ENCODE measurements around the gene LCLAT1. TPM values are rescaled to one million over a fixed set of nuclear protein-coding genes. Genes with fewer than 3 reads are reported as not detected.

Gene LCLAT1
- total RNA-seq, 1 donor: 14.6 TPM

DNA sequence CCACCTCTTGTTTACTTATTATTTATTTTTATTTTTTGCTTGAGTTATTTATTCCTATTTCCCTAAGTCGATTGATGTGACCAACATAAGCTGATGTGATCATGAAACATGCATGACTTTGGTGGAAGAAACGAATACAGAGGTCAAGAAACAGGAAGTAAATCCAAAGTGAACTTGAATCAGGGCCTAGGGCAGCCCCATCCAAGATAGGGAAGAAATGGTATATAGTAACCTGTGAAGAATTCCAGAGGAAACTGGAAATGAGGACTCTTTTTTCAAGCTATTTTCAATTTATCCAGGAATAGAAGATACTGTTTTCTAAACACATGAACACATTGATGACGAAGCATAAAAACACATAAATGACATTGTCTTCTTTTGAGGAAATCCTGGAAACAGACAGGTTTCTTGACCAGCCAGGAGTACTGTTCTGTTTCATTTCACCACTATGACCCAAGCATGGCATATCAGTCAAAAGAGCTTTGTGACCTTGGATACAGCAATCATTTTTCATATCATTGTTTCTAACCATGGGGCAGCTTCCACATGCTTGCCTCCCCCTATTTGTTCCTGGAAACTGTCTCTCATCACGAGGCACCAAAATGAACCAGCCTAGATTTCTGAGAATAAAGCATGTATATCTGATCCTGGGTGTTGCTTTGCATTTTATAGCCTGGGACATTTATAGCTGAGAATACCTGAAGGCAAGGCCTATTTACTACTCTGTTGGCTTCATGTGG lies 9.1 kb upstream of the LCLAT1 start:
- no peak overlapping the region for H3K4me3 ChIP-seq (ENCODE audit: low read length)
- no peaks in the 10 kb centered on the region for H3K27me3 ChIP-seq (ENCODE audit: insufficient read depth, low read length)
- peaks cover 3% of the 10 kb centered on the region for H3K4me1 ChIP-seq (ENCODE audit: insufficient read depth, low read length)
- H3K9me3 ChIP-seq (ENCODE audit: low read depth, low read length): no peaks in the 10 kb centered on the region

DNA sequence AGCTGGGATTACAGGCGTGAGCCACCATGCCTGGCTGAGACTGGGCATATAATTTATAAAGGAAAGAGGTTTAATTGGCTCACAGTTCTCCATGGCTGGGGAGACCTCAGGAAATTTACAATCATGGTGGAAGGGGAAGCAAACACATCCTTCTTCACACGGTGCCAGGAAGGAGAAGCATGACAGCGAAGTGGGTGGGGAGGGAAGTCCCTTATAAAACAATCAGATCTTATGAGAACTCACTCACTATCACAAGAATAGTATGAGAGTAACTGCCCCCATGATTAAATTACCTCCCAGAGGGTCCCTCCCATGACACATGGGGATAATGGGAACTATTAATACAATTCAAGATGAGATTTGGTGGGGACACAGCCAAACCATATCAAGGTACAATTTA lies 7.8 kb upstream of the LCLAT1 start:
- H3K4me3 ChIP-seq (ENCODE audit: low read length): no peak overlapping the region
- peaks cover 7% of the 10 kb centered on the region for H3K4me1 ChIP-seq (ENCODE audit: insufficient read depth, low read length)
- no peaks in the 10 kb centered on the region for H3K27me3 ChIP-seq (ENCODE audit: insufficient read depth, low read length)
- H3K9me3 ChIP-seq (ENCODE audit: low read depth, low read length): no peaks in the 10 kb centered on the region

DNA sequence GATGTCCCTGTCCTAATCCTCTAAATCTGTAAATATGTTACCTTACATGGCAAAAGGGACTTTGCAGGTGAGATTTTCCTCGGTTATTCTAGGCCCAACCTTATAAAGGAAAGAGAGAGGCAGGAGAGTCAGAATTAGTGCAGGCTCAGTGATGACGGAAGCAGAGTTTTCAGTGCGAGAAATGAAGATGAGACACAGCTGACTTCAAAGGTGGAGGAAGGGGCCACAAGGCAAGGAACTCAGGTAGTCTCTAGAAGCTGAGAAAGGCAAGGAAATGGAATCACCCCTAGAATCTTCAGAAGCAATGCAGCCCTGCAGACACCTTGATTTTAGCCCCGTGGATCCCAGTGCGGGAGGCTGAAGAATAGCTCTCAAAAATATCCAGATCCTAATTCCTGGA lies 7.2 kb upstream of the LCLAT1 start:
- Histone ChIP-seq H3K9me3 (ENCODE audit: low read depth, low read length) (no peaks in the 10 kb centered on the region), H3K4me3 (ENCODE audit: low read length) (no peak overlapping the region), H3K27me3 (ENCODE audit: insufficient read depth, low read length) (no peaks in the 10 kb centered on the region), H3K4me1 (ENCODE audit: insufficient read depth, low read length) (peaks cover 10% of the 10 kb centered on the region)

DNA sequence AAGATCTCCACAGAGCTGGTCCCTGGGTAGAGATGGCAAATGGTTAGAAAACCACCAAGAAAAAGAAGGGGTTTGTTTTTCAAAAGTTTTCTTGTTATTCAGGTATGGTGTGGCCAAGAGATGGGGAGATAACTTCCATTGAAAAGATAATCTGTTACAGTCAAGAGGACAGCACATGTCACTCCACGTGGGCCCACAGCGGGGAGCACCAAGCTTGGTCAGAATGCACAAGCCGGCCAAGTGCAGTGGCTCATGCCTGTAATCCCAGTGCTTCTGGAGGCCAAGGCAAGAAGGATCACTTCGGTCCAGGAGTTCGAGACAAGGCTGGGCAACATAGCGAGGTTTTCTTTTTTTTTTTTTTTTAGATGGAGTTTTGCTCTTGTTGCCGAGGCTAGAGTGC lies 6.0 kb upstream of the LCLAT1 start:
- Histone ChIP-seq H3K27me3 (ENCODE audit: insufficient read depth, low read length) (no peaks in the 10 kb centered on the region), H3K9me3 (ENCODE audit: low read depth, low read length) (no peaks in the 10 kb centered on the region), H3K4me1 (ENCODE audit: insufficient read depth, low read length) (peaks cover 10% of the 10 kb centered on the region), H3K4me3 (ENCODE audit: low read length) (no peak overlapping the region)

DNA sequence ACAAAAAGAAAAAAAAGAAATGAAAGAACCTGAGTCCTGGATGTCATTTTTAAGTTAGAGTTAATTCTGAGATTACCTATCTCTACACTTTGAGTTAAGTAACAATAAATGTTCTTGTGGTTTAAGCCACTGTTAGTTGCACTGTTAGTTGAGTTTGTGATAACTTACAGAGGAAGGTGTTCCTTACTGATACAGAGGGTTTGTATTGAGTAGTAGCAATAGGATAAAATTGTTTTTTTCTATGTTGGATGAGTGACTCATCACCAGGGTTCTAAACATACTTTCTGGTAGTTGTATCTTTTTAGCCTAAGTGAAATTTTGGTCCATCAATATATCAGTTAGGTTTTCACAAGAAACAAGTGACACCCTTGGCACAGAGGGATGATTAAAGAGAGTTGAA lies 4.0 kb upstream of the LCLAT1 start:
- Histone ChIP-seq H3K9me3 (ENCODE audit: low read depth, low read length) (no peaks in the 10 kb centered on the region), H3K4me1 (ENCODE audit: insufficient read depth, low read length) (peaks cover 18% of the 10 kb centered on the region), H3K4me3 (ENCODE audit: low read length) (no peak overlapping the region), H3K27me3 (ENCODE audit: insufficient read depth, low read length) (no peaks in the 10 kb centered on the region)

DNA sequence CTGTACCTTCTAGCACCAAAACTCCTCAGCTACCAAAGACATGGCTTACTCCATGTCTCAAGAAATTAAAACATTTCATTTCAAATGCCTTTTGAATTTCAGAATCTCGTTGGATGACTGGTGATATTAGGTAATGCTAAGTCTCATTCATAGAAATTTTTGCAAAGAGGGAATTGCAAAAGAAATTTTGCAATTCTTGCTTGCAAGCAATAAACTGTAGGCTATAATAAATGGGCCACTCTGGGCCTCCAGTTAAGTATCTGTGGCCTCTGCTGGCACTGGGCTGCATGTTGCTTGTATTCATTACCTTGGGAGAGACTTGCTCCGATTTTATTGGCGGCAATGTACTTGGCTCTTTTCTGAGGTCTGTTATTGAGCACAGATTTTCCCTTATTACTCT lies 2.8 kb upstream of the LCLAT1 start:
- no peaks in the 10 kb centered on the region for H3K27me3 ChIP-seq (ENCODE audit: insufficient read depth, low read length)
- peaks cover 21% of the 10 kb centered on the region for H3K4me1 ChIP-seq (ENCODE audit: insufficient read depth, low read length)
- H3K4me3 ChIP-seq (ENCODE audit: low read length): no peak overlapping the region
- no peaks in the 10 kb centered on the region for H3K9me3 ChIP-seq (ENCODE audit: low read depth, low read length)

DNA sequence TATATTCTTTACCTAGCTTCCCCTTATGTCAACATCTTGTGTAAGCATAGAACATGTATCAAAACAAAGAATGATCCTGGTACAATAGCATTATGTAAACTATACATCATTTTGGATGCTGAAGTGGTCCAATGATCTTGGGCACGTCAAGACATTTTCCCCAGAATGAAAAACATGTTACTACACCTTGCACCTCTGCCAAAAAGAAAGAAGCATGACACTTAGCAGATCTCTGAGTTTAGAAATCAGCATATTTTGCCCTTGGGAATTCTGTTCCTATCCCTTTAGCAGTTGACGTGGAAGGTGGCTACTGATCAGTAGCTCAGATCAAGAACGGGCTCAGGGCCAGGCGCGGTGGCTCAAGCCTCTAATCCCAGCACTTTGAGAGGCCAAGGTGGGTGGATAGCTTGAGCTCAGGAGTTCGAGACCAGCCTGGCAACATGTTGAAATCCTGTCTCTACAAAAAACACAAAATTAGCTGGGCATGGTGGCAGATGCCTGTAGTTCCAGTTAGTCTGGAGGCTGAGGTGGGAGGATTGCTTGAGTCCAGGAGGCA lies 1.7 kb upstream of the LCLAT1 start:
- peaks cover 21% of the 10 kb centered on the region for H3K4me1 ChIP-seq (ENCODE audit: insufficient read depth, low read length)
- H3K27me3 ChIP-seq (ENCODE audit: insufficient read depth, low read length): no peaks in the 10 kb centered on the region

DNA sequence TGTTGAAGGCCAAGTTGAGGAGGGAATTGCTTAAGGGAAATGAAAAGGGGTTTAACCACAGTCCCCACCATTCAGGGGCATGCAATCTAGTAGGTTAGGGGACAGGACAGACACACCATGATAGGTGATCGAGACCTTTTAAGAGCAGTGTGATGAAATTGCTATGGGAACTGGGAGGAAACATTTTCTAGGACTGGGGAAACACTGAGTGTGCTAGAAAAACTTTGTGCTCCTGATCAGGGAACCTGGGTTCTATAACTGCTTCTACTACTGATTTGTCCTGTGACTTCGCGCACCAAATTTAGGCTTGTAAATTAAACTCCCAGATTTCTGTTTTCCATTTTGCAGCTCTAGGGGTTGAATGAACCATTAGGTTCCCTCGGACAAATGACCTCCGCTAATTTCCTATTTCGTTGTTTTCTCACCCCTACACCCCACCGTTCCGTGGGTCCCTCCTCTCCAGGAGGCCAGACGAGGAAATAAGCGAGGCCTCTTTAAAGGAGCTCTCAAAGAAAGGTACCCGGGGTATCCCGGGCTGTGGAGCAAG lies 371 bp upstream of the LCLAT1 start:
- Histone ChIP-seq H3K9me3 (ENCODE audit: low read depth, low read length) (no peaks in the 10 kb centered on the region), H3K27me3 (ENCODE audit: insufficient read depth, low read length) (no peaks in the 10 kb centered on the region), H3K4me3 (ENCODE audit: low read length) (peak overlapping the region; percentile 92), H3K4me1 (ENCODE audit: insufficient read depth, low read length) (peaks cover 21% of the 10 kb centered on the region)

More for the DNA sequence above, 1.7 kb upstream of the LCLAT1 start:
- Histone ChIP-seq H3K4me3 (ENCODE audit: low read length) (no peak overlapping the region), H3K9me3 (ENCODE audit: low read depth, low read length) (no peaks in the 10 kb centered on the region)

DNA sequence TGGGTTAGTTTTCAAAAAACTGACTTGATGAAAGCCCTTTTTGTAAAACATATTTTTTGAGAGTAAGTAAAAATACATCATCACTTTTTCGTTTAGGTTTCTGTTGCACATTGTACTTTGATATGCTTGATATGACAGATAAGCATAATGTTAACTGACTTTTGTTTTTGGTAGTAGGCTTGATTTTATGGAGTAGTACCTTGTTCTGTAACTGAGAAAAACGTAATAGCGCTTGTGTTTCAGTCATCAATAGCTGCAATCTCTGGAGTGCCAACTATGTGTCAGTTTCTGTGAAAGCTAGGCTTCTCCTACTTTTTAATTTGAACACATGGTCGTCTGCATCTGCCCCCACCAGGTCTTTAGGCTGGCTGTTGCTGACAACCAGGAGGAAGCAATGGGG lies 1.3 kb downstream of the LCLAT1 start:
- Histone ChIP-seq H3K9me3 (ENCODE audit: low read depth, low read length) (no peaks in the 10 kb centered on the region), H3K4me1 (ENCODE audit: insufficient read depth, low read length) (peaks cover 21% of the 10 kb centered on the region), H3K27me3 (ENCODE audit: insufficient read depth, low read length) (no peaks in the 10 kb centered on the region), H3K4me3 (ENCODE audit: low read length) (no peak overlapping the region)

DNA sequence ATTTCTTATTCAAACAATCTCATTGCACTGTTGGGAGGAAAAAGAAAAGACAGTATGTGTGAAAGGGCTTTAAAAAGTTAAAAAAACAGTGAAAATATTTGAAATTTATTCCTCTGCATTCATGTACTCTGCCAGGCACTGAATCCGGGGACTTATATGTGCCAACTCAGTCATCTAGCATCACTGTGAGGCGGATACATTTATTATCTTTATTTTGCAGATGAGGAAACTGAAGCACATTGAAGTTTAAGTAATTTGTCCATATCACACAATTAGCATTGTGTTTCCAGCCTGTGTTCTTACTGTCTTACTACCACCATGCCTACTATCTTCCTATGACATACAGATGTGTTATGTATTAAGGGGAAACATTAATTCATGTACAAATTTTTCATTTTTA lies 1.8 kb downstream of the LCLAT1 start:
- Histone ChIP-seq H3K4me1 (ENCODE audit: insufficient read depth, low read length) (peaks cover 21% of the 10 kb centered on the region), H3K27me3 (ENCODE audit: insufficient read depth, low read length) (no peaks in the 10 kb centered on the region), H3K4me3 (ENCODE audit: low read length) (no peak overlapping the region)

DNA sequence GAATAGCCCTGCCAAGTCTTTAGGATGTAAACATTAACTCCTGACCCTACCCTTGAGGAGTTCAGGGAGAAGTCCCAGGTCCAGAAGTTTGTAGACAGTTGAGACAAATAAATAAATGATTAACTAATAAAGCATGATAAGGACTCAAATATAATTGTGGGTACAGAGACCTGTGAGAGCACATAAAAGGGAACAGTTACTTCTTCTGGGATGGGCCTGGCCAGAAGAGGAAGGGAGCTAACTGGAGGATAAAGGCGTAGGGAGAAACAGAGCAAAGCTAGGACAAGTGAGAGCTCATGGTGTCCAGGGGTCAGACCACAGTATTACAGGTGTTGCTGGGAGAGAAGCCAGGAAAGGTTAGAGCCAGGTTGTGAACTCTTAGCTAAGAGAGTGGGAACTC lies 3.0 kb downstream of the LCLAT1 start:
- Histone ChIP-seq H3K4me1 (ENCODE audit: insufficient read depth, low read length) (peaks cover 14% of the 10 kb centered on the region), H3K9me3 (ENCODE audit: low read depth, low read length) (no peaks in the 10 kb centered on the region), H3K4me3 (ENCODE audit: low read length) (no peak overlapping the region), H3K27me3 (ENCODE audit: insufficient read depth, low read length) (no peaks in the 10 kb centered on the region)

More for the DNA sequence above, 1.8 kb downstream of the LCLAT1 start:
- H3K9me3 ChIP-seq (ENCODE audit: low read depth, low read length): no peaks in the 10 kb centered on the region

DNA sequence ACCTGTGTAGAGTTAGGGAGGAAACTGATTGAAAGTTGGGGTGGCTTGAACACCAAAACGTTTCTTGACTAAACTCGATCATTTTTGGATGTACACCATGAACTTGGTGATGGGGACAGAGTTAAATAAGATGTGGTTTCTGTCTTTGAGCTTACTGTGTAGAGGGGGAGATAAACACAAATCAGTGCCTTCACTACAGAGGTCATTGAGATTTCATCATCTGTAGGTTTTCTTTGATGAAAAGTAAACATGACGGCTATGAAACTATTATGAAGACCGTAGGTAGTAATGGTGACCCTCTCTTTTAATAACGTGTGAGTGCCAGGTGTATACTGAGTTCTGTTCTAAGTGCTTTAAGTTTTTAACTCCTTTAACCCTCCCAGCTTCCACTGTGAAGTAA lies 6.5 kb downstream of the LCLAT1 start:
- Histone ChIP-seq H3K4me1 (ENCODE audit: insufficient read depth, low read length) (peaks cover 2% of the 10 kb centered on the region), H3K27me3 (ENCODE audit: insufficient read depth, low read length) (no peaks in the 10 kb centered on the region), H3K9me3 (ENCODE audit: low read depth, low read length) (no peaks in the 10 kb centered on the region), H3K4me3 (ENCODE audit: low read length) (no peak overlapping the region)

DNA sequence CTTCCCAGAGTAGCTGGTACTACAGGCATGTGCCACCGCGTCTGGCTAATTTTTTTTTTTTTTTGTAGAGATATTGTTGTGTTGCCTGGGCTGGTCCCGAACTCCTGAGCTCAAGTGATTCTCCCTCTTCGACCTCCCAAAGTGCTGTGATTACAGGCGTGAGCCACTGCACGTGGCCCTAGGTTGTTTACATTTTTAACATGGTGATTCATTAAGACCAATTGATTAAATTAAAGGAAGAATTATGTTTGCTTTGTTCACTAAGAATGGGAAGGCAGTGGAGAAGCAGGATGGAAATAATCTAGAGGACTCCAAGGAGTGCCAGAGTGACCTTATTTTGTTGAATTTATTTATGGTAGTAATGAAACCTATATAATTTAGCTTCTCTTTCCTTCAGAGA lies 7.5 kb downstream of the LCLAT1 start:
- H3K9me3 ChIP-seq (ENCODE audit: low read depth, low read length): no peaks in the 10 kb centered on the region

DNA sequence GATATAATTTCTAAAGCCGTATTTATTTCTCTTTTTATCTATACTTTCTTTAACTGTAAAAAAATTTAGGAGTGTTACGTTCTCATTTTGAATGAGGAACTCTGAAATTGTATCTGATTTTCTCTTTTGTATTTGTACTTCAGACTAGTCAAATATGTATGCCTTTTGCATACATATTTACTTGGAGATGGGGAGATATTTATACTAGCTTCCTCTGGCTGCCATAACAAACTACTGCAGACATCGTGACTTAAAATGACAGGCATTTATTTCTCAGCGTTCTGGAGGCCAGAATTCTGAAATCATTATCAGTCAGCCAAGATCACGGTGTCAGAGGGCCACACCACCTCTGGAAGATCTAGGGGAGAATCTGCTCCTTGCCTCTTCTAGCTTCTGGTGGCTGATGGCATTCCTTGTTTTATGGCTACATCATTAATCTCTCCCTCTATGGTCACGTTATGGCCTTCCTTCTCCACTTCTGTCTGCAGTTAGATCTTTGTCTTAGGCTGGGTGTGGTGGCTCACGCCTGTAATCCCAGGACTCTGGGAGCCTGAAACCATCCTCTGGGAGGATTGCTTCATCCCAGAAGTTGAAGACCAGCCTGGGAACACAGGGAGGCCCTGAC lies 8.2 kb downstream of the LCLAT1 start:
- Histone ChIP-seq H3K27me3 (ENCODE audit: insufficient read depth, low read length) (no peaks in the 10 kb centered on the region), H3K4me1 (ENCODE audit: insufficient read depth, low read length) (no peaks in the 10 kb centered on the region), H3K9me3 (ENCODE audit: low read depth, low read length) (no peaks in the 10 kb centered on the region), H3K4me3 (ENCODE audit: low read length) (no peak overlapping the region)

More for the DNA sequence above, 7.5 kb downstream of the LCLAT1 start:
- Histone ChIP-seq H3K27me3 (ENCODE audit: insufficient read depth, low read length) (no peaks in the 10 kb centered on the region), H3K4me3 (ENCODE audit: low read length) (no peak overlapping the region), H3K4me1 (ENCODE audit: insufficient read depth, low read length) (no peaks in the 10 kb centered on the region)

DNA sequence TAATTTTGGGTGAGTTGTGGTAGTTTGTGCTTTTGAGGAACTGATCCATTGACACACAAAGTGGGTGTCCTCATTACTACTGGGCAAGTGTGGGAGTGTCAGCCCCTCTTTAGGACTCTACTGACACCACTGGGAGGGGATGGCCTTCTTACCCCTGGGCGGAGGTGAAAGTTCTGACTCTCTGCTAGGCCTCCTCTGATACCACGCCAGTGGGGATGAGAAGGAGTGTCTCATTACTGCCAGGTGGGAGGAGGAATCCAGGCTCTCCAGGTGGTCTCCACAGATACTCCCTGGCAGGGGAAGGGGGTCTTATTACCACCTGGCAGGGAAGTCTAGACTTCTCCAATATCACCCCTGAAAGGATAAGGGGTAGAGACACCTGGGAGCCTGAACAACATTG lies 9.1 kb downstream of the LCLAT1 start:
- H3K4me3 ChIP-seq (ENCODE audit: low read length): no peak overlapping the region
- H3K27me3 ChIP-seq (ENCODE audit: insufficient read depth, low read length): no peaks in the 10 kb centered on the region
- H3K9me3 ChIP-seq (ENCODE audit: low read depth, low read length): no peaks in the 10 kb centered on the region
- no peaks in the 10 kb centered on the region for H3K4me1 ChIP-seq (ENCODE audit: insufficient read depth, low read length)
